ENCODE measurements around the gene LHPP.

Gene LHPP

GRCh38 chr10:124476043-124476725 lies 14.6 kb downstream of the LHPP start:
- Histone ChIP-seq H3K9me3 (ENCODE audit: low read length) (no peaks in the 10 kb centered on the region), H3K27me3 (ENCODE audit: control insufficient read depth in 1 of 2, insufficient read depth in 2 of 2, low read length in 2 of 2) (no peaks in the 10 kb centered on the region), H3K4me3 (ENCODE audit: low read depth in 1 of 2, low read length in 2 of 2) (no peak overlapping the region), H3K4me1 (ENCODE audit: insufficient read depth, low read length) (no peaks in the 10 kb centered on the region), H3K36me3 (ENCODE audit: insufficient read depth, low read length) (no peaks in the 10 kb centered on the region), H3K9ac (ENCODE audit: low read length) (no peak overlapping the region), H3K27ac (ENCODE audit: low read depth, low read length) (no peak overlapping the region)

GRCh38 chr10:124477614-124478363 lies 16.2 kb downstream of the LHPP start:
- H3K9ac ChIP-seq (ENCODE audit: low read length) = no peak overlapping the region
- H3K9me3 ChIP-seq (ENCODE audit: low read length) = no peaks in the 10 kb centered on the region
- no peak overlapping the region for H3K4me3 ChIP-seq (ENCODE audit: low read depth in 1 of 2, low read length in 2 of 2)
- H3K36me3 ChIP-seq (ENCODE audit: insufficient read depth, low read length) = no peaks in the 10 kb centered on the region
- H3K4me1 ChIP-seq (ENCODE audit: insufficient read depth, low read length) = no peaks in the 10 kb centered on the region
- no peak overlapping the region for H3K27ac ChIP-seq (ENCODE audit: low read depth, low read length)
- no peaks in the 10 kb centered on the region for H3K27me3 ChIP-seq (ENCODE audit: control insufficient read depth in 1 of 2, insufficient read depth in 2 of 2, low read length in 2 of 2)

DNA sequence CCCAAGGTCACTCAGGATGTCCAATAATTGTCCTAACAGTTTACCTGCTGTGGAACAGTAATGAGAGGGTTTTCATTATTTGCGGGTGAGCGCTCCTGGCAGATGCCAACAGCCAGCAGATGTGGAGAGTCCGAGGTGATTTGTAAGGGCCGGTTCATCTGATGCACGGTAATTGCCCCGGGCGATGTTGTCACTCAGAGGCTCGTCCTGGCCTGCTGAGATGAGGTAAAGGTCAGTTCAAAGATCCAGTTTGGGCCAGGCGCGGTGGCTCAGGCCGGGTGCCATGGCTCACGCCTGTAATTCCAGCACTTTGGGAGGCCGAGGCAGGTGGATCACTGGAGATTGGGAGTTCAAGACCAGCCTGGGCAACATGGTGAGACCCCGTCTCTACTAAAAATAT lies 16.9 kb downstream of the LHPP start:
- no peaks in the 10 kb centered on the region for H3K9me3 ChIP-seq (ENCODE audit: low read length)
- no peak overlapping the region for H3K9ac ChIP-seq (ENCODE audit: low read length)
- no peaks in the 10 kb centered on the region for H3K36me3 ChIP-seq (ENCODE audit: insufficient read depth, low read length)
- no peaks in the 10 kb centered on the region for H3K4me1 ChIP-seq (ENCODE audit: insufficient read depth, low read length)
- no peaks in the 10 kb centered on the region for H3K27me3 ChIP-seq (ENCODE audit: control insufficient read depth in 1 of 2, insufficient read depth in 2 of 2, low read length in 2 of 2)
- no peak overlapping the region for H3K4me3 ChIP-seq (ENCODE audit: low read depth in 1 of 2, low read length in 2 of 2)
- no peak overlapping the region for H3K27ac ChIP-seq (ENCODE audit: low read depth, low read length)

DNA sequence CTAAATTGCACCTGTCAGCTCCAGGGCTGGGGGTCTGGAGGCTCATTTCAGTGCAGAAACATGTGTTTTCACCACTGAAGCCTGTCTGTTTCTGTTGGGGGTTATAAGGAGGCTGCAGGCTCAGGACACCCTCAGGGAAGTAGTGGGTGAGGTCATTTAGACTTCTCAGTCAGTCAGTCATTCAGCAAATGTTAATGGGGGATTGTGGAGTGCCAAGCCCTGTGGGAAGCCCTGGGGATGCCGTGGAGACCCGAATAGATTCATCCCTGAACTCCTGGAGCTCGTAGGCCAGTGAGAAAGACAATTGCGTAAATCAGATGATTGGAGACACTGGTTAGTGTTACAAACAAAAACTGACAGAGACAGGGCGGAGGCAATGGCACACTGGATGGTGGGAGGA lies 19.2 kb downstream of the LHPP start:
- H3K4me3 ChIP-seq (ENCODE audit: low read depth in 1 of 2, low read length in 2 of 2) = no peak overlapping the region
- H3K9me3 ChIP-seq (ENCODE audit: low read length) = no peaks in the 10 kb centered on the region
- no peaks in the 10 kb centered on the region for H3K4me1 ChIP-seq (ENCODE audit: insufficient read depth, low read length)
- H3K27ac ChIP-seq (ENCODE audit: low read depth, low read length) = no peak overlapping the region
- no peaks in the 10 kb centered on the region for H3K27me3 ChIP-seq (ENCODE audit: control insufficient read depth in 1 of 2, insufficient read depth in 2 of 2, low read length in 2 of 2)
- no peak overlapping the region for H3K9ac ChIP-seq (ENCODE audit: low read length)
- H3K36me3 ChIP-seq (ENCODE audit: insufficient read depth, low read length) = no peaks in the 10 kb centered on the region

GRCh38 chr10:124481717-124482116 lies 20.1 kb downstream of the LHPP start:
- no peak overlapping the region for H3K4me3 ChIP-seq (ENCODE audit: low read depth in 1 of 2, low read length in 2 of 2)
- H3K27me3 ChIP-seq (ENCODE audit: control insufficient read depth in 1 of 2, insufficient read depth in 2 of 2, low read length in 2 of 2) = no peaks in the 10 kb centered on the region
- H3K9me3 ChIP-seq (ENCODE audit: low read length) = no peaks in the 10 kb centered on the region
- no peak overlapping the region for H3K27ac ChIP-seq (ENCODE audit: low read depth, low read length)
- H3K36me3 ChIP-seq (ENCODE audit: insufficient read depth, low read length) = no peaks in the 10 kb centered on the region
- H3K4me1 ChIP-seq (ENCODE audit: insufficient read depth, low read length) = no peaks in the 10 kb centered on the region
- no peak overlapping the region for H3K9ac ChIP-seq (ENCODE audit: low read length)

DNA sequence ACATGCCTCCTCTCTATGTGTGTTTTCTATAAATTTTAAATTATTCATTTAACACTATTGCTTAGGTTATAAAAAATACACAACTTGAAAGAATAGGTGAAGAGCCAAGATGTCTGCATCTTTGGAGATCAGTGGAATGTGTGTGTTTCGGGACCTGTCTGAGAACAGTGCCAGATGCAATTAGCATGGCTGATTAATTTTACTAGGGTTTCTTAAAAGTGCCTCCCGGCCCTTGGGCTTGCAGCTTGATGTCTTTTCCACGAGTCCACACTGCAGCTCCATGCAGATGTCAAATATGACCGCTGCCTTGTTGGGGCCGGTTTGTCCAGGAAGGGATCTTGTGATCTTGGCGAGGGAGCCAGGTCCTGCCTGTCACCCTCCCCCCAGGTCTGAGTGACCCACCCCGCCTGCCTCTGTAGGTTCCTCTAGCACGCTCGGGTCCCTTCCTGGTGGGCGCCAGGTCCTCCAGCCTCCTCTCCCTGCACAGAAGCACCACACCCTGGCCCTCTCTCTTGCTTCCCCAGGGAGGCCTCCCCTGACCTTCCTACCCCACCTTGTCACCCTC lies 20.7 kb downstream of the LHPP start:
- Histone ChIP-seq H3K4me3 (ENCODE audit: low read depth in 1 of 2, low read length in 2 of 2) (no peak overlapping the region), H3K9ac (ENCODE audit: low read length) (no peak overlapping the region), H3K9me3 (ENCODE audit: low read length) (no peaks in the 10 kb centered on the region), H3K27ac (ENCODE audit: low read depth, low read length) (no peak overlapping the region), H3K36me3 (ENCODE audit: insufficient read depth, low read length) (no peaks in the 10 kb centered on the region), H3K27me3 (ENCODE audit: control insufficient read depth in 1 of 2, insufficient read depth in 2 of 2, low read length in 2 of 2) (no peaks in the 10 kb centered on the region), H3K4me1 (ENCODE audit: insufficient read depth, low read length) (no peaks in the 10 kb centered on the region)

DNA sequence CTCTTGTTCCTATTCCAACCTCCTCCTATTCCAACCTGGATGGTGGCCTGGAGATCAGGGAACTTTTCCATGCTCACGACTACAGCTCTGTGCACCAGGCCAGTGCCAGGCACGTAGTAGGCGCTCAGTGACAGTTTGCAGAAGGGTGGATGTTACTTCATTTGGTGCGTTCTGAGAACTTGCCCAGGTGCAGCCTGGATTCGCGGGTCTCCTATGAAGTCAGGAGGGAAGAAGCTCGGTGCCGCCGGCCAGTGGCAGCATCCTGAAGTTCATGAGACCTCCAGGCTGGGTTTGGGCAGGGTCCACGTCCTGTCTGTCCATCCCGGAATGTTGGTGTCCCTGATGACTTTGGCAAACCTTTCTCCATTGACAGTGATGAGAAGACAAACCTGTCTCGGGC lies 21.3 kb downstream of the LHPP start:
- Histone ChIP-seq H3K27me3 (ENCODE audit: control insufficient read depth in 1 of 2, insufficient read depth in 2 of 2, low read length in 2 of 2) (no peaks in the 10 kb centered on the region), H3K4me3 (ENCODE audit: low read depth in 1 of 2, low read length in 2 of 2) (no peak overlapping the region), H3K27ac (ENCODE audit: low read depth, low read length) (no peak overlapping the region), H3K9ac (ENCODE audit: low read length) (no peak overlapping the region), H3K36me3 (ENCODE audit: insufficient read depth, low read length) (no peaks in the 10 kb centered on the region), H3K9me3 (ENCODE audit: low read length) (no peaks in the 10 kb centered on the region), H3K4me1 (ENCODE audit: insufficient read depth, low read length) (no peaks in the 10 kb centered on the region)

- Histone ChIP-seq H3K9me3 (ENCODE audit: low read length) (no peaks in the 10 kb centered on the region), H3K9ac (ENCODE audit: low read length) (no peak overlapping the region), H3K27me3 (ENCODE audit: control insufficient read depth in 1 of 2, insufficient read depth in 2 of 2, low read length in 2 of 2) (no peaks in the 10 kb centered on the region), H3K4me3 (ENCODE audit: low read depth in 1 of 2, low read length in 2 of 2) (no peak overlapping the region), H3K4me1 (ENCODE audit: insufficient read depth, low read length) (no peaks in the 10 kb centered on the region), H3K27ac (ENCODE audit: low read depth, low read length) (no peak overlapping the region), H3K36me3 (ENCODE audit: insufficient read depth, low read length) (no peaks in the 10 kb centered on the region)
Observed at GRCh38 chr10:124484031-124484430, 22.4 kb downstream of the LHPP start.

GRCh38 chr10:124484661-124485060 lies 23.0 kb downstream of the LHPP start:
- Histone ChIP-seq H3K9ac (ENCODE audit: low read length) (no peak overlapping the region), H3K27me3 (ENCODE audit: control insufficient read depth in 1 of 2, insufficient read depth in 2 of 2, low read length in 2 of 2) (no peaks in the 10 kb centered on the region), H3K9me3 (ENCODE audit: low read length) (no peaks in the 10 kb centered on the region), H3K27ac (ENCODE audit: low read depth, low read length) (no peak overlapping the region), H3K4me1 (ENCODE audit: insufficient read depth, low read length) (no peaks in the 10 kb centered on the region), H3K36me3 (ENCODE audit: insufficient read depth, low read length) (no peaks in the 10 kb centered on the region), H3K4me3 (ENCODE audit: low read depth in 1 of 2, low read length in 2 of 2) (no peak overlapping the region)

- Histone ChIP-seq H3K4me1 (ENCODE audit: insufficient read depth, low read length) (no peaks in the 10 kb centered on the region), H3K9ac (ENCODE audit: low read length) (no peak overlapping the region), H3K4me3 (ENCODE audit: low read depth in 1 of 2, low read length in 2 of 2) (no peak overlapping the region), H3K27me3 (ENCODE audit: control insufficient read depth in 1 of 2, insufficient read depth in 2 of 2, low read length in 2 of 2) (no peaks in the 10 kb centered on the region), H3K9me3 (ENCODE audit: low read length) (no peaks in the 10 kb centered on the region), H3K36me3 (ENCODE audit: insufficient read depth, low read length) (no peaks in the 10 kb centered on the region), H3K27ac (ENCODE audit: low read depth, low read length) (no peak overlapping the region)
Observed at GRCh38 chr10:124486635-124487034, 25.0 kb downstream of the LHPP start.

- Histone ChIP-seq H3K9ac (ENCODE audit: low read length) (no peak overlapping the region), H3K36me3 (ENCODE audit: insufficient read depth, low read length) (no peaks in the 10 kb centered on the region), H3K4me3 (ENCODE audit: low read depth in 1 of 2, low read length in 2 of 2) (no peak overlapping the region), H3K27ac (ENCODE audit: low read depth, low read length) (no peak overlapping the region), H3K9me3 (ENCODE audit: low read length) (no peaks in the 10 kb centered on the region), H3K4me1 (ENCODE audit: insufficient read depth, low read length) (no peaks in the 10 kb centered on the region), H3K27me3 (ENCODE audit: control insufficient read depth in 1 of 2, insufficient read depth in 2 of 2, low read length in 2 of 2) (no peaks in the 10 kb centered on the region)
Observed at GRCh38 chr10:124491105-124491504, 29.5 kb downstream of the LHPP start.
